DMS79 (cell line): ENCODE data around the gene OTUD4.
A peak's percentile ranks its signal among the peaks of the same experiment; 100 is the strongest.

Experiments
- DNase-seq: peaks from one replicate; lab custom pipeline; 2025; lab: John Stamatoyannopoulos, UW

Gene OTUD4

DNA sequence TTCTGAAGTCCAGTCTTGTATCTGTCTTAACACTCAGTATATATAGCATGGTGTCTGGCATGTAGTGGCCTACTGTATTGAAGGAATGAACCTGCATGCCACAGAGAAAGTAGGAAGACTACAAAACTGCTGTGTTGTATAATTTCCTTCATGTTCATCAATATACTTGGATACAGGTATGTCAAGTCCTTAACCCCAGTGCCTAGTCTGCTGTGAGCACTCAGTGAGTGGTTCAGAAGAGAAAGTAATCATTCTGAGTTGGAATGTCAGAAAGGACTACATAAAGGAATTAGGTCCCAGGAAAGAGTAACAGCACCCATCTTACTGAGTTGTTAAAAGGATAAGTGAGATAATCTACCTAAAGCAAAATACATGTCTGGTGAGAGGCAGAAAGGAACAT is 50.3 kb downstream of the OTUD4 start:
- DNase-seq = no peak

DNA sequence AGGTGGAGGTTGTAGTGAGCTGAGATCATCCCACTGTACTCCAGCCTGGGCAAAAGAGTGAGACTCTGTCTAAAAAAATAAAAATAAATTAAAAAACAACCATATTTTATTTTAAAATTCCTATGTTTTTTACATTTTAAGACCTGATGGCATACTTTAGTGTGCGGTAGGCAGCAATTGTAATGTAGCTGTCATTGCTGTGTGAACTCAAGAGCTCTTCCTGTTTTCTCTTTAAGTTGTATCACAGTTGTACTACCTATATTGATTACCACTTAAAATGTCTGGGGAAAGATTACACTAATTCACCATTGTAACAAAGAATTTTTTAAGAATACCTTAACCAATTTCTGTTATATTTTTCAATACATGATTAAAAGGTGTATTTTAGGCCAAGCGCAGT is 55.0 kb downstream of the OTUD4 start:
- no peak for DNase-seq

DNA sequence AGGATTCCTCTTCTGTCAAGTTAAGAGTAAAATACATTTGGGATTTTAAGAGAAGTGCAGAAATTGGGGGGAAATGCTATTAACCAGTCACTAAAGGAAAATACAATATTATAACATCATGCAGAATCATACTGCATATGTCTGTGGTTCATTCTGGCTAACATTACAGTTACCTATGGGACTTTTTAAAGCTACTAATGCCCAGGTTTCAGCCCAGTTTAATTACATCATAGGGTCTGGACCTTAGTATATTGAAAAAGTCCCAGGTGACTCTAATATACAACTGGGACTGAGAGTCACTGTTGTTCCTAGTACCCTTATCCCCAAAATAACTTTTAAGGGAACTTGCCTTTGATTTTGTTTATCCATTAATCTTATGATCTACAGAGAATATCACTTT is 72.3 kb downstream of the OTUD4 start:
- no peak for DNase-seq

DNA sequence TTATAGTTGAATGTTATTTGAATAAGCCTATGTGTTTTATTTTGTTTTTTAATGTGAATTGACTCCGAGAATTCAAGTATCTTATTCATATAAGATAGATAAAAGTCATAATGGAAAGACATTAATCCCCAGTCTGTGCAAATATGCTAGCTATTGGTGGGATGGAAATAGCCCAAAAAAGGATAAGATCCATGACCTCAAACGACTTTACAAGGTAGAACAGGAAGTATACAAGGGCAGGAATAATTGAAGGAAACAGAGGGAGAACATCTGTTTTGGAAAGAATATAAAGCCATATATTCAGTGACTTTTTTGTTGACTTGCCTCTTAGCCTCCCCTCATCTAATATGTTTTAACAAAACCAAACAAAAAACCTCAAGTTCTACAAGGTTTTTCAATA is 73.3 kb downstream of the OTUD4 start:
- DNase-seq = no peak

GRCh38 chr4:145103496-145103895 is 76.9 kb downstream of the OTUD4 start:
- no peak for DNase-seq

GRCh38 chr4:145102619-145103018 is 77.8 kb downstream of the OTUD4 start:
- no peak for DNase-seq

GRCh38 chr4:145101091-145101490 is 79.3 kb downstream of the OTUD4 start:
- DNase-seq = no peak

DNA sequence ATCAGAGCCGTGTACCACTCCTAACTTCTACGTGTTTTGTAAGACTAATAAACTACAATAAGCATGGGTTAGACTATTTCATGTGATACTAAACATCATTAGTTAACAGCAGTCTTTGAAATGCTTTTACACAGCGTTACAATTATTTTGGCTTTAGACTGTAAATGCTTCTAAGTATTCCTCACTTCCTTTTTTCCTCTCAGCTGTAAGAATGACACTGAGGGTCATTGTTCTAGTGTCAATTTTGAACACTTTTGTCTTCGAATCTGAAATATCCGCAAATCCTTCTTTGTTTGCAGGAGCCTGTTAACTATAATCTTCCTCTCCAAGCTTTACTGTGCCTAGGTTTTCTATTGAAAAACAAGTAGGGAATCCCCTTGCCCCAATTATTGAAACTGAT is 80.7 kb downstream of the OTUD4 start:
- no peak for DNase-seq

DNA sequence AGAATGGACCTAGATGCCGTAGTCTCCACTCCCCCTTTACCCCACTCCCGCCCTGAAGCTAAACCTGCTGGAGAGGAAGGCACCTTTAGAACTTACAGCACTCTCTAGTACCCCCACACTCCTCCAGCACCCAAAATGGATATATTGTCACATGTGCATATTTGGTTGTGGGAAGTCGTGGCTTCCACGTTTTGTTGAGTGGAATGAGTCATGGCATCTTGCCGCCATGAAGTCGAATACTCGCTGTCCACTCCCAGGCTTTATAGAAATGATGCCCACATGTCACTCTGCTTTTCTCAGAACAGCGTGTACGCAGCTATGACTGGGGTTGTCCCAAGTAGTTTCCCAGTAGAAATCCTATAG is 81.7 kb downstream of the OTUD4 start:
- no peak for DNase-seq

DNA sequence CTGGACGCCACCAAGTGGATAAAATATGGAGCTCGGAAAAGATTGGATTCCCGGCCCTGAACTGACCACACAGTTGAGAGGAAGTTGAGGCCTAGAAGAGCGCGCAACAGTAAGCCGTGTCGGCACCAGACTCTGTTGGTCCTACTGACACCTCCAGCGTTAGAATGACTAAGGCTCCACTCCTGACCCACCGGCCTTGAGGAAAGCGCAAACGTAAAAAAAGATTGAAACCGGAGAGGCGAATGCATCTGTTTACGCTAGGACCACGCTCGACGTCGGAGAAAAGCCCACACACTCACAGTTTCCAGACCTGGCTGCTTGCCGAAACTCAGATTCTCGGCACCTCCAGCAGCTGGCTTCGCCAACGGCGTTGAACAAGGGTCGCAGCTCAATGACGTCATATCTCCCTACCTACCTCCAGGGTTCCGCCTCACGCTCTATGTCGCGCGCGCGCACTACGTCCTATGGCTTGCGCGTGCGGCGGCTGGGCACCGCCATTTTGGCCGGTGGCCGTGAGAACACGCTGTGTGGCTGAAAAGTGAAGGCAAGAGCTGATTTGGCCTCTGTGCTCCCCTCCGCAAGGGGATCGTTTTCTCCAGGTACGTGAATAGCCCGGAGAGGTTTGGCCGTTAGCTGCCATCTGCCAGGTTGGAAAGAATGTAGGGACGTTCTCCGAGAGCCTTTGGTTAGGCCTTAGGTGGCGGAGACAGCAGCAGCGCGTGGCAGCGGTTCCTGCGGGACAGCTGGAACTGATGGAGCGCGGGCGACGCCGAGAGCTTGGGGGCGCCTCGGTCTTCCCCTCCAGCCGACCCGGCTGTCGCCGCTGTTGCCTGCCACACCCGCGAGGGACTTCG is 82.3 kb downstream of the OTUD4 start, which contains the start of the genes ABCE1 and ANAPC10:
TSS of gene ABCE1 (plus strand) at position 491 of the 854 bp plus-strand sequence. CDS start 6,102 bp downstream, outside the sequence.
TSS of gene ANAPC10 (minus strand) at position 376 of the 854 bp plus-strand sequence. CDS start 2,097 bp downstream, outside the sequence.
- DNase-seq = peak; percentile 89

DNA sequence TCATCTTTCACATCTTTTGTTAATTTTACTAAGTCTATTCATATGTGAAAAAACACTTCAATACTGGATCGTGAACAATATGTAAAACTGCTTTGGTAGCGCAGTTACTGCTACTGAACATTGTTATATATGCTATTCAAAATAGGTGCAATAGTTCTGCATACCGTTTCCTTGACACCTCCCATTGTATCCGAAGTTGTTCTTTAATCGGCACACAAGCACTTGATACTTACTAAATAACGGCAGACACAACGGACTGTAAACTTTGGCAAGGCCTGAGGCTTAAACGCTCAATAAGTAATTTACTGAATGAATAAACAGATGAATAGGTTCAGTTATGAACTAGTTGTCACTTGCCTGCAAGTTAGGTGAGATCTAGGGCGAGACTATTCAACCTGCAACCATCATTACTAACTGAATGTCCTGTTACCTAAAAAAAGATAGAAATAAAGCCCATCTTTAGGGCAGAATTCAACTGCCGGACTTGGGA is 83.0 kb downstream of the OTUD4 start:
- DNase-seq = no peak

- no peak for DNase-seq
Observed at GRCh38 chr4:145093638-145094037, 86.8 kb downstream of the OTUD4 start.

DNA sequence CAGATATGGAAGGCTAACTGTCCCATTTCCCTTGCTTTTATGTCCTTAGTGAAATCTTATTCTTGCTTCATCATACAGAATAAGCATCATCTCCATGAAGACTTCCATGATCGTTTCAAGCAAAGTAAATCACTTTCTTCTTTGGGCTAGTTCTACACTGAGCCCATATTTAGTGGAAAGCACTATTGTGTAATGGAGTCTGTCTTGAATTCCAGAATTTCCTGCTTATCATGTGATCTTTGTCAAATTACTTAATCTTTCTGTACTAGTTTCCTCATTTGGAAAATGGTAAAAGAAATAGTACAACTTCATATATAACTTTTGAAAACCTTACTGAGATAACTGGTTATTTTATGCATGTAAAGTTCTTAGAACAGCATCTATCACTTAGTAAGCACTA is 90.0 kb downstream of the OTUD4 start:
- no peak for DNase-seq

- no peak for DNase-seq
Observed at GRCh38 chr4:145083891-145084605, 96.3 kb downstream of the OTUD4 start.
